Fibroblast of the conjunctiva (primary cell): ENCODE results near the gene GPR3.

Experiments
- DNase-seq: peaks from one replicate; pipeline ENCODE4 v3.0.0-alpha.2; 2010; ENCODE audit warnings: low read depth

Gene GPR3

DNA sequence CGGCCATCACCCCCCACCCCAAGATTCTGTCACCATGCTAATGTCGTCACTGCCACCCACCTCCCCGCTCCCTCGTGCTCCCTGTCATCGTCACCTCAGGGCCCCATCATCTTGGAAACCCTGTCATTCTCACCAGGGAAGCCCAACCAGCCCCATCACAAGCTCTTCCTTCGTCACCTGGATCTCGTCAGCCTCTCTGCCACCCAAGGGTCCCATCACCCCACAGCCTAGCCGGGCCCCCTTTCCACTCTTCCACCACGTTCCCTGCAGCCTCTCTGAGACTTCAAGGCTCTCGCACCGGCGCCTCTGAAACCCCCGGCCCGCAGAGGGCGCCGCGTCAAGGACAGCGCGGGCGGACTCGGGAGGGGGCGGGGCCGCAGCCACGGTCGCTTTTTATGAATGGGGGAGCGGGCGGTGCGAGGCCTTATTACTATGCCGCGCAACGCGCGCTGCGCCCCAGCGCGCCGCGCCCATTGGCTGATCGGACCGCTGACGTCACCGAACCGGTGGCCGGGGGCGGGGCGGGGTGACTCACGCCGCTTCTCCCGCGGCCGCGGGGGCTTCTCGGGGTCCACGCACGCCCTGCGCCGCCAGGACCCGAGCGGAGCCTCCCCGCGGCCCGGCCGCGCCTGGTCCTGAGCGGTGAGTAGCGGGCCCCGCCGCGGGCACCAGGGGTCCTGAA, at the start of gene GPR3:
Gene GPR3, plus strand, starts transcription at position 527 of the 682 bp plus-strand sequence. CDS start 1,177 bp downstream, outside the sequence.
- peak; percentile 78 for DNase-seq

- no peak for DNase-seq
Observed at GRCh38 chr1:27342778-27343638, 49.4 kb upstream of the GPR3 start.

DNA sequence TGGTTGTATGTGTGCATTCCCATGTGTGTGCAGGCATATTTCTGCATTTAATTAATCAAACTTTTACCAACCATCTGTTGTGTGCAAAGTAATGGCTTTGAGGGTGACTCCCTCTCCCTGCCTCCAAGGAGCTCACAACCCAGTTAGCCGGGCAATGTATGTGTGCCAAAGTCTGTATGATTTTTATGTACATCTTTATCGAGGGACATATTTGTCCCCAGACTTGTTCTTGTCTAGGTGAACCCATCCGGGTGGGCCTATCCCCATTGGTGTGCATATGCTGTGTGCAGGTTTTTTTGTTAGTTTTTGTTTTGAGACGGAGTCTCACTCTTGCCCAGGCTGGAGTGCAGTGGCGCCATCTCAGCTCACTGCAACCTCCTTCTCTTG, 48.8 kb upstream of the GPR3 start:
- DNase-seq, result no peak

GRCh38 chr1:27345272-27345671, 47.1 kb upstream of the GPR3 start:
- DNase-seq, result no peak

GRCh38 chr1:27346357-27346756, 46.1 kb upstream of the GPR3 start:
- no peak for DNase-seq

DNA sequence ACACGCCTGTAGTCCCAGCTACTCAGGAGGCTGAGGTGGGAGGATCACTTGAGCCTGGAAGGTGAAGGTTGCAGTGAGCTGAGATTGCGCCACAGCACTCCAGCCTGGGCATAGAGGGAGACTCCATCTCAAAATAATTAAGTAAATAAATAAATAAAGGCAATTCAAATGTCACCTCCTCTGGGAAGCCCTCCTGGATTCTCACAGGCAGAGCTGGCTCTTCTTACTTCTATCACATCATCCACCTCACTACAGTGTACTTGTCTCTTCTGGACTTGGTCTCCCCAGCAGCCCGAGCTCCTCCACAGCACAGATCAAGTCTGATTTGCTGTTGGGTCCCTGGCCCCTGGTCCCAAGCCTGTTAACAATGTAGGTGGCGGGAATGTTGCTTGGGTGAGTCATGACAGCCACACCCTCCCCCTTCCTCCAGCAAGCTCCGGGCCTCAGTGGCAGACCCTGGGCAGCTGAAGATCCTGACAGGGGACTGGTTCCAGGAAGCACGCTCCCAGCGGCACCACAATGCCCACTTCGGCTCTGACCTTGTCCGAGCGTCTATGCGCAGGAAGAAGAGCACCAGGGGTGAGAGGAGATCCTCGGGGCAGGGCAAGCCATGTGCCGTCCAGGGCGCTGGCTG, 45.3 kb upstream of the GPR3 start:
- DNase-seq, result no peak

DNA sequence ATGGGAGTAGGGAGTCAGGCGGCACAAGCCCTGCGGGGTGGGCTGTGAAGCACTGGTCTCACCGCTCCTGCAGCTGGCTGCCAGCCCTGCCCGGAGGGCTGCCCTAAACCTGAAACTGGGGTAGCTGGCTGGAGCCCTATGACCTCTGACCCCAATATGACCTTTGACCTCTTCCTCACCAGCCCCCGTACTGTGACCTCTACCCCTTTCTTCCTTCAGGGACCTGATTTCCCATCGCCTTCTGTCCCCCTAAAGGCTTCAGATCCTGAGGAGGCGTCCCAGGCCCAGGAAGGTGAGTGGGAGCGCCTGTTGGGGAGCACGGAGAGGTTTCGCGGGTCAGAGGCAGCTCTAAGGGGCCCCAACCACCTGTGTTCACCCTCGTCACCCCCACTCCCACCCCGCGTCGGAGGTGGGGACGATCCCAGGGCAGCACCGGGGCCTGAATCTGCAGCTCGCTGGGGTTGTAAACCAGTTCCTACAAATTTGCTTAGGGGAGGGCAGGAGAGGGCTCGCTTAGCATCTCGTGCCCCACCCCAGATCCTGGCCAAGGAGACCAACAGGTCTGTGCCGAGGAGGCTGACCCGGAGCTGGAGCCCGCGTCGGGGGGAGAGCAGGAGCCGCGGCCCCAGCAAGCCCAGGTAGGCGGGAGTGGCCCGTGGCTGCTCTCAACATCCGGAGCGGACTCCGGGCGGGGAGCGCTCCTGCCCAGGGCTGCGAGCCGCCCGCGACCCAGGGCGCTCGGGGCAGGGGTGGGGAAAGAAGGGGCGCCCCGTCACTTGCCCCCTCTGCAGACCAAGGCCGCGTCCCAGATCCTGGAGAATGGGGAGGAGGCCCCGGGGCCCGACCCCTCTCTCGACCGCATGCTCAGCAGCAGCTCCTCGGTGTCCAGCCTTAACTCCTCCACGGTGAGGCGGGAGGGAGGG, 43.3 kb upstream of the GPR3 start:
- DNase-seq, result no peak

DNA sequence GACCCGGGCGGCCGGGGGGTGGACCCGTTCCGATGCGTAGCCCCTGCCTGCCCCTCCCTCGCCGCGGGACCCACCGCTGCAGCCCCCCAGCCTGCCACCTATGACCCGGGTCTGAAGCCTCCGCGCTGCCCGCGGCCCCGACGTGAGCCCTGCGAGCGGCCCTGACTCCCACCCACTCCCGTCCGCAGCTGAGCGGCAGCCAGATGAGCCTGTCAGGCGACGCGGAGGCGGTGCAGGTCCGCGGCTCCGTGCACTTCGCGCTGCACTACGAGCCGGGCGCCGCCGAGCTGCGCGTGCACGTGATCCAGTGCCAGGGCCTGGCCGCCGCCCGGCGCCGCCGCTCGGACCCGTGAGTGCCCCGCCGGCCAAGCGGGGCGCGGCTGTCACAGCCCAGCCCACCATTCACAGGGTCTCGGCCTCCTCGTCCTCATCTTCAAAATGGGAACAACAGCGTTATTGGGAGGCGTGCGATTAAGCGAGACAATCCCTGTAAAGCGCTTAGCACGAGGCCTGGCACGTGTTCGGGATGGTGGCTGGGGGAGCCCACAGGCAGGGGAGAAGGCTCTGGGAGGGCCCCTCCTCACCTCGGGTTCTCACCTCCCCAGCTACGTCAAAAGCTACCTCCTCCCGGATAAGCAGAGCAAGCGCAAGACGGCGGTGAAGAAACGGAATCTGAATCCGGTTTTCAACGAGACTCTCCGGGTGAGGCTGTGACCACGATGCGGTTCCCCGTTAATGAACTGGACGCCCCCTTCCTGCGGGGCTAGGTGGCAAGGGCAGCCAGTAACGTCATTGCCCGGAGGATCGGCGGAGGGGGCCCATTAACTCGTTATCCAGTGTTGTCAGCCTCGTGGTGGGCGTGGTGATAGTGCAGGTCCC, 42.4 kb upstream of the GPR3 start:
- no peak for DNase-seq

DNA sequence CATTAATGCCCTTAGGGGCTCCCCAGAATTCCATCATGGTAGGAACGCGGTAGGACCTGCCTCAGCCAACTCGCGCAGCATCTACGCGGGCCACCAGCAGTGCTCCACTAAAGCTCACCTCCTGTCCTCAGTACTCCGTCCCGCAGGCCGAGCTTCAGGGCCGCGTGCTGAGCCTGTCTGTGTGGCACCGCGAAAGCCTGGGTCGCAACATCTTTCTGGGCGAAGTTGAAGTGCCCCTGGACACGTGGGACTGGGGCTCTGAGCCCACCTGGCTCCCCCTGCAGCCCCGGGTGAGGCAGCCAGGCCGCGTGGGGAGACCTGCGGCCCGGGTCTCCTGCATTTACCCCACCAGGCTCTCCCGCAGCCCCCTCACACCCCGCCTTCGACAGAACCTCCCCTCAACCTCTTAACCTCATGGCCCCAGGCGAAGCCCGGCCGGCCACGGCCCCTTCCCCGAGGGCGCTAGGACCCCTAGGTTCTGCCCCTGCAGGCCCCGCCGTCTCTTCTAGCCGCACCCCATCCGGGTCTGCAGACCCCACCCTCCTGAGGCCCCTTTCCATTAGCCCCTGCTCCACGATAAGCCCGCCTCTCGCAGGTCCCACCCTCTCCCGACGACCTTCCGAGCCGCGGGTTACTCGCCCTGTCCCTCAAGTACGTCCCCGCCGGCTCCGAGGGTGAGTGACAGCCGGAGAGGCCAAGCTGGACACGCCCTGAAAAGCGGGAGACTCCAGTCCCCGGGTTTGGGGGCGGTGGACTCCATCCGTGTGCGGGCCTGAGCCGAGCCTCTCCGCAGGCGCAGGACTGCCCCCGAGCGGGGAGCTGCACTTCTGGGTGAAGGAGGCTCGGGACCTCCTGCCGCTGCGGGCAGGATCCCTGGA, 41.5 kb upstream of the GPR3 start:
- DNase-seq, result no peak

DNA sequence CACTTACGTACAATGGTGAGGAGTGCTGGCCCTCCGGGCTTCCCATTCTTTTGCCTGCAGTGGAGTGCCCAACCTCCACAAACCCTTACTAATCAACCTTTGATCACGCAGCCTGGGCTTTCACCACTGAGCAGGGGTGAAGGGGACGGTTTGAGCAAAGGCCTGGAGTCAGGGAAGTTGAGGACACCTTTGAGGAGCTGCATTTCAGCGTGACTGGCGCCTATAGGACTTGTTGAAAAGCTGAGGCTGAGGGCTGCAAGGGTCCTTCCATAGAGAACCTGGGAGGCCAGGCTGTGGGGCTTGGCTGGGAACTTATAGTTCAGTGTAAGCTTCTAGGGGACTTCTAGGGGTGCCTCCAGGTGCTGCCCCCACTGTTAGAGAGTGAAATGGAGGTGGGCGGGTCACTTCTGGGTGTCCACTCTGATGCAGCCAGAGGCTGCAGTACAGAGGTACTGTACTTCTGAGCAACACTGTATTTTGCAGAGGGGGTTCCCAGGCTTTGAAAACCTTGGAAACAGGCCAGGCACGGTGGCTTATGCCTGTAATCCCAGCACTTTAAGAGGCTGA, 40.8 kb upstream of the GPR3 start:
- DNase-seq, result no peak

DNA sequence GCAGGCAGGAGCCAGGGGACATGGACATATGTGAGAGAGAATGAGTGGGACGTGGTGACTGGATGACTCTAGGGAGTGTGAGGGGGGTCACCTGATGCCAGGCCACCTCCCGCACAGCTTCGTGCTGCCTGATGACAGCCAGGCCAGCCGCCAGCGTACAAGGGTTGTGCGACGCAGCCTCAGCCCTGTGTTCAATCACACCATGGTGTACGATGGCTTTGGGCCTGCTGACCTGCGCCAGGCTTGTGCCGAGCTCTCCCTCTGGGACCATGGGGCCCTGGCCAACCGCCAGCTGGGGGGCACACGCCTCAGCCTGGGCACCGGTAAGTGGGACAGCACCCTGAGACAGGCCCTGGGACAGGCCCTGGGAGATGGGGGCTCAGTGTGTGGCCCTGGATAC, 39.3 kb upstream of the GPR3 start:
- DNase-seq, result no peak

DNA sequence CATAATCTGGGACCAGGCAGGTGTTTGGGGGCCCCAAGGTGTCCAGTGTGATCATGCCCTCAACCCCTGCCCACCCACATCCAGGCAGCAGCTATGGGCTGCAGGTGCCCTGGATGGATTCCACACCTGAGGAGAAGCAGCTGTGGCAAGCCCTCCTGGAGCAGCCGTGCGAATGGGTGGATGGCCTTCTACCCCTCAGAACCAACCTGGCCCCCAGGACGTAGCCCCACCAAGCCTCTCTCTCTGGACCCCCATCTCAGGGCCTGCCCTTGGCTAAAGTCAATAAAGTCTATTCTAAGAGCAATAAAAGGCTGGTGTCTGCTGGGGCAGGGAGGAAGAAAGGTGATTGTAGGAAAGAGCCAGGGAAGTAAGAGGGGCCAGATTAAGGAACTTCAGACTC, 38.8 kb upstream of the GPR3 start:
- DNase-seq, result no peak

GRCh38 chr1:27355683-27356082, 36.7 kb upstream of the GPR3 start:
- no peak for DNase-seq

GRCh38 chr1:27356277-27356618, 36.2 kb upstream of the GPR3 start:
- DNase-seq, result no peak

GRCh38 chr1:27356619-27357280, 35.7 kb upstream of the GPR3 start:
- DNase-seq, result no peak

DNA sequence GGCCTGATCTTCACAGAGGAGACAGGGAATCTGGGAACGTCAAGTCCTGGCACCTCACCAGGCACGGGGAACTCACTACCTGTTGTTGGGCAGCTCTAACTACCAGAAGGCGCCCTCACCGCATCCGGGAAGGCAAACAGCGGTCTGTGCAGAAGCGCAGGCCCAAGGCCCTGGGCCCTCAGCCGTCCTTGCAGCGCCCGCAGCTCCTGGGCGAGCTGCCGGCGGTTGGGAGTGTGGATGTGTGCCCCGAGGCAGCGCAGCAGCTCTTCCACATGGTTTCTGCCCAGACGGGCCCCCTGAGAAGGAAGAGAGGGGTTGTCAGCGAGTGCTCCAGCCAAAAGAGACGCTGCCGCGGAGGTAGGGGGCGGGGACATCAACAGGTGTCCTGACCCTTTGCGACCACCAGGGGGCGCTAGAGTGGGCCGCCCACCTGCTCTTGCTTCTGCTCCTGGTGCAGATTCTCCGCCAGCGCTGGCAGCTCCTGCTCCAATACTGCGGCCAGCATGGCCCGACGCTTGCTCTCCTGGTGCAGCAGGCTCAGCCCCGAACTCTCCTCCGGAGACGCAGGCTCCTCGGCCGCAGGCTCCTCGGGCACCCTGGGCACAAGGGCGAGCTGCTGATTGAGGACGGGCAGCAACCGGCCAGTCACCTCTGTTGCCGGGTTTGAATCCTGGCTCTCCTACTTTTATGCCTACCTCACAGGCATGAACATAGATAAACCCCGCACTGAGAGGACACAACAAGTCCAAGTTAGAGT, 35.0 kb upstream of the GPR3 start:
- DNase-seq, result no peak

- no peak for DNase-seq
Observed at GRCh38 chr1:27358038-27358927, 34.1 kb upstream of the GPR3 start.
